CD8-positive, alpha-beta memory T cell (primary cell): ENCODE results near the gene MS4A15. TPM values are rescaled to one million over a fixed set of nuclear protein-coding genes. Genes with fewer than 3 reads are reported as not detected.

Source experiments
- CTCF ChIA-PET: fragments of 350-600 bp; sonication (Branson Sonifier 250); formaldehyde crosslinking; loops from one replicate; lab custom pipeline; 2021; ENCODE audit warnings: antibody characterized with exemption; lab: Charles Lee
- POLR2A ChIA-PET: fragments of 350-600 bp; sonication (Branson Sonifier 250); formaldehyde crosslinking; loops from one replicate; lab custom pipeline; 2021; ENCODE audit warnings: antibody characterized with exemption; lab: Charles Lee
- DNase-seq, 5 donors: peaks; one replicate each; pipeline versions ENCODE4 v3.0.0 to v3.0.0-alpha.2; 2020 to 2022; ENCODE audit warnings: mixed read lengths in 1 of 5
- H3K27ac ChIP-seq: one replicate; pipeline ENCODE4 v1.7.0; 2013; ENCODE audit warnings: low read depth, mild to moderate bottlenecking, low read length, moderate library complexity
- H3K27me3 ChIP-seq: 2 replicates; pipeline ENCODE4 v1.7.0; 2013; ENCODE audit warnings: low read length, mild to moderate bottlenecking; ENCODE audit not compliant: insufficient read depth, poor library complexity, severe bottlenecking
- H3K36me3 ChIP-seq: 2 replicates; pipeline ENCODE4 v1.7.0; 2013; ENCODE audit warnings: mild to moderate bottlenecking, low read length, moderate library complexity; ENCODE audit not compliant: insufficient read depth
- H3K4me1 ChIP-seq: 2 replicates; pipeline ENCODE4 v1.7.0; 2013; ENCODE audit warnings: mild to moderate bottlenecking, low read length, moderate library complexity; ENCODE audit not compliant: insufficient read depth
- H3K4me3 ChIP-seq: 2 replicates; pipeline ENCODE4 v1.7.0; 2013; ENCODE audit warnings: mild to moderate bottlenecking, low read length
- H3K9me3 ChIP-seq: 2 replicates; pipeline ENCODE4 v1.7.0; 2013; ENCODE audit warnings: mild to moderate bottlenecking, low read length
- H3K27ac Mint-ChIP-seq, 8 donors: one replicate each; pipeline ENCODE4 v1.8.0; 2020 to 2021; ENCODE audit warnings: mixed read lengths in 8 of 8, mild to moderate bottlenecking in 6 of 8, inconsistent platforms in 3 of 8, moderate library complexity in 3 of 8
- H3K27me3 Mint-ChIP-seq, 2 donors: one replicate each; pipeline ENCODE4 v1.8.0; 2020 to 2021; ENCODE audit warnings: mixed read lengths in 2 of 2, mild to moderate bottlenecking in 1 of 2, moderate library complexity in 1 of 2
- H3K36me3 Mint-ChIP-seq, 3 donors: one replicate each; pipeline ENCODE4 v1.8.0; 2020 to 2021; ENCODE audit warnings: mixed read lengths in 3 of 3, inconsistent platforms in 1 of 3, mild to moderate bottlenecking in 1 of 3
- H3K4me1 Mint-ChIP-seq, 3 donors: one replicate each; pipeline ENCODE4 v1.8.0; 2020 to 2021; ENCODE audit warnings: mixed read lengths in 3 of 3, inconsistent platforms in 1 of 3, mild to moderate bottlenecking in 1 of 3
- H3K4me3 Mint-ChIP-seq, 7 donors: one replicate each; pipeline ENCODE4 v1.8.0; 2020 to 2021; ENCODE audit warnings: mixed read lengths in 7 of 7, mild to moderate bottlenecking in 6 of 7, moderate library complexity in 4 of 7, inconsistent platforms in 2 of 7
- H3K9me3 Mint-ChIP-seq, 5 donors: one replicate each; pipeline ENCODE4 v1.8.0; 2020 to 2022; ENCODE audit warnings: mixed read lengths in 5 of 5, mild to moderate bottlenecking in 3 of 5, moderate library complexity in 2 of 5, inconsistent platforms in 1 of 5
- polyA plus RNA-seq: library from polyadenylated mRNA; unstranded; fragments of 300-500 nt; fragmentation: Illumina TruSeq; gene quantifications from one replicate; pipeline ENCODE4 v1.2.3, GENCODE V29; 2021
- total RNA-seq, 2 experiments: library from RNA; stranded (reverse); gene quantifications; one replicate each; pipeline ENCODE4 v1.2.3, GENCODE V29; 2021

MS4A15 gene
- total and polyA plus RNA-seq, 3 experiments from 2014 or later = not detected

- no peaks in the 10 kb centered on the region for H3K4me1 ChIP-seq
- H3K27ac ChIP-seq = no peak overlapping the region
- no peaks in the 10 kb centered on the region for H3K9me3 ChIP-seq
- H3K4me3 ChIP-seq = no peak overlapping the region
- Mint-ChIP-seq H3K4me1 (peaks cover 0 to 6% (median 0%) of the 10 kb centered on the region in 3 donors), H3K27me3 (peaks cover 12 to 49% of the 10 kb centered on the region in 2 donors), H3K4me3 (no peak overlapping the region), H3K36me3 (no peaks in the 10 kb centered on the region), H3K27ac (no peak overlapping the region), H3K9me3 (peaks cover 0 to 3% (median 0%) of the 10 kb centered on the region in 5 donors)
- no peaks in the 10 kb centered on the region for H3K27me3 ChIP-seq
- DNase-seq = no peak
- CTCF ChIA-PET = no interaction called here
- POLR2A ChIA-PET = no interaction called here
- H3K36me3 ChIP-seq = no peaks in the 10 kb centered on the region
Measured at GRCh38 chr11:60720460-60720859, 36.2 kb upstream of the MS4A15 start.

GRCh38 chr11:60724420-60724819 is 32.2 kb upstream of the MS4A15 start, which contains the start of gene MS4A18:
Gene MS4A18, plus strand, starts transcription at chr11:60724720.
- Mint-ChIP-seq H3K4me1 (no peaks in the 10 kb centered on the region), H3K27ac (no peak within 1 kb of the TSS), H3K27me3 (peaks cover 9 to 42% of the 10 kb centered on the region in 2 donors), H3K36me3 (no peaks in the 10 kb centered on the region), H3K4me3 (no peak within 1 kb of the TSS), H3K9me3 (no peaks in the 10 kb centered on the region)
- POLR2A ChIA-PET = no interaction called here
- DNase-seq = no peak
- H3K27ac ChIP-seq = no peak within 1 kb of the TSS
- H3K4me3 ChIP-seq = no peak within 1 kb of the TSS
- CTCF ChIA-PET = no interaction called here
- H3K27me3 ChIP-seq = no peaks in the 10 kb centered on the region
- no peaks in the 10 kb centered on the region for H3K4me1 ChIP-seq
- H3K9me3 ChIP-seq = no peaks in the 10 kb centered on the region
- H3K36me3 ChIP-seq = no peaks in the 10 kb centered on the region

GRCh38 chr11:60725592-60725991 is 31.1 kb upstream of the MS4A15 start:
- H3K36me3 ChIP-seq = no peaks in the 10 kb centered on the region
- CTCF ChIA-PET = no interaction called here

GRCh38 chr11:60731586-60731985 is 25.1 kb upstream of the MS4A15 start:
- Histone ChIP-seq H3K4me3 (no peak overlapping the region), H3K4me1 (no peaks in the 10 kb centered on the region), H3K27me3 (no peaks in the 10 kb centered on the region), H3K9me3 (no peaks in the 10 kb centered on the region), H3K36me3 (no peaks in the 10 kb centered on the region), H3K27ac (no peak overlapping the region)
- Mint-ChIP-seq H3K27me3 (peaks cover 5 to 45% of the 10 kb centered on the region in 2 donors), H3K4me1 (no peaks in the 10 kb centered on the region), H3K4me3 (no peak overlapping the region), H3K27ac (no peak overlapping the region), H3K36me3 (no peaks in the 10 kb centered on the region), H3K9me3 (peaks cover 0 to 5% (median 0%) of the 10 kb centered on the region in 5 donors)
- DNase-seq = no peak
- CTCF ChIA-PET = no interaction called here
- POLR2A ChIA-PET = no interaction called here

More at GRCh38 chr11:60725592-60725991, 31.1 kb upstream of the MS4A15 start:
- Histone ChIP-seq H3K27ac (no peak overlapping the region), H3K4me1 (no peaks in the 10 kb centered on the region), H3K9me3 (no peaks in the 10 kb centered on the region), H3K27me3 (no peaks in the 10 kb centered on the region), H3K4me3 (no peak overlapping the region)
- Mint-ChIP-seq H3K9me3 (no peaks in the 10 kb centered on the region), H3K4me3 (no peak overlapping the region), H3K36me3 (no peaks in the 10 kb centered on the region), H3K27me3 (peaks cover 9 to 40% of the 10 kb centered on the region in 2 donors), H3K27ac (no peak overlapping the region), H3K4me1 (no peaks in the 10 kb centered on the region)
- POLR2A ChIA-PET = no interaction called here
- no peak for DNase-seq

- no peaks in the 10 kb centered on the region for H3K4me1 ChIP-seq
- H3K4me3 Mint-ChIP-seq = no peak overlapping the region
- no peak overlapping the region for H3K4me3 ChIP-seq
- peaks cover 0 to 5% (median 0%) of the 10 kb centered on the region in 5 donors for H3K9me3 Mint-ChIP-seq
- no peaks in the 10 kb centered on the region for H3K4me1 Mint-ChIP-seq
- no peak overlapping the region for H3K27ac ChIP-seq
- peaks cover 6 to 54% of the 10 kb centered on the region in 2 donors for H3K27me3 Mint-ChIP-seq
- ChIA-PET CTCF (no interaction called here), POLR2A (no interaction called here)
- H3K36me3 ChIP-seq = no peaks in the 10 kb centered on the region
- peak overlapping the region in 1 of 8 donors; percentile 61 for H3K27ac Mint-ChIP-seq
- no peaks in the 10 kb centered on the region for H3K36me3 Mint-ChIP-seq
- no peak for DNase-seq
- H3K9me3 ChIP-seq = no peaks in the 10 kb centered on the region
- H3K27me3 ChIP-seq = no peaks in the 10 kb centered on the region
Measured at GRCh38 chr11:60734279-60734678, 22.4 kb upstream of the MS4A15 start.

- Histone ChIP-seq H3K27me3 (no peaks in the 10 kb centered on the region), H3K9me3 (no peaks in the 10 kb centered on the region), H3K4me3 (no peak overlapping the region), H3K4me1 (no peaks in the 10 kb centered on the region), H3K36me3 (no peaks in the 10 kb centered on the region), H3K27ac (no peak overlapping the region)
- H3K36me3 Mint-ChIP-seq = no peaks in the 10 kb centered on the region
- no peak overlapping the region for H3K27ac Mint-ChIP-seq
- H3K27me3 Mint-ChIP-seq = peaks cover 16 to 47% of the 10 kb centered on the region in 2 donors
- POLR2A ChIA-PET = no interaction called here
- CTCF ChIA-PET = no interaction called here
- no peaks in the 10 kb centered on the region for H3K4me1 Mint-ChIP-seq
- peaks cover 0 to 4% (median 0%) of the 10 kb centered on the region in 5 donors for H3K9me3 Mint-ChIP-seq
- DNase-seq = no peak
- no peak overlapping the region for H3K4me3 Mint-ChIP-seq
Measured at GRCh38 chr11:60739114-60739513, 17.6 kb upstream of the MS4A15 start.

- H3K36me3 ChIP-seq = no peaks in the 10 kb centered on the region
- H3K4me1 ChIP-seq = no peaks in the 10 kb centered on the region
- no peaks in the 10 kb centered on the region for H3K4me1 Mint-ChIP-seq
- no peak overlapping the region for H3K27ac ChIP-seq
- ChIA-PET POLR2A (no interaction called here), CTCF (no interaction called here)
- H3K9me3 Mint-ChIP-seq = peaks cover 0 to 4% (median 0%) of the 10 kb centered on the region in 5 donors
- H3K27me3 ChIP-seq = no peaks in the 10 kb centered on the region
- H3K4me3 Mint-ChIP-seq = no peak overlapping the region
- H3K36me3 Mint-ChIP-seq = no peaks in the 10 kb centered on the region
- no peak overlapping the region for H3K4me3 ChIP-seq
- H3K27me3 Mint-ChIP-seq = peaks cover 20 to 53% of the 10 kb centered on the region in 2 donors
- DNase-seq = no peak
- H3K27ac Mint-ChIP-seq = no peak overlapping the region
- H3K9me3 ChIP-seq = no peaks in the 10 kb centered on the region
Measured at GRCh38 chr11:60740573-60740972, 16.1 kb upstream of the MS4A15 start.

GRCh38 chr11:60741421-60741820 is 15.2 kb upstream of the MS4A15 start:
- Histone ChIP-seq H3K9me3 (no peaks in the 10 kb centered on the region), H3K27ac (no peak overlapping the region), H3K36me3 (no peaks in the 10 kb centered on the region), H3K4me3 (no peak overlapping the region), H3K27me3 (no peaks in the 10 kb centered on the region), H3K4me1 (no peaks in the 10 kb centered on the region)
- Mint-ChIP-seq H3K4me3 (no peak overlapping the region), H3K27me3 (peaks cover 18 to 49% of the 10 kb centered on the region in 2 donors), H3K36me3 (no peaks in the 10 kb centered on the region), H3K27ac (no peak overlapping the region), H3K4me1 (no peaks in the 10 kb centered on the region), H3K9me3 (peaks cover 0 to 4% (median 0%) of the 10 kb centered on the region in 5 donors)
- CTCF ChIA-PET = no interaction called here
- POLR2A ChIA-PET = no interaction called here
- DNase-seq = no peak
